Measurements from ENCODE around the gene RO60. TPM values are rescaled to one million over a fixed set of nuclear protein-coding genes. Genes with fewer than 3 reads are reported as not detected.
A peak's percentile ranks its signal among the peaks of the same experiment; 100 is the strongest.
"Not testable (repeated sequence)": the region's sequence is repeated elsewhere in the genome, so short reads cannot be mapped to it uniquely, and the experiment has no call there.

RO60 gene
- total RNA-seq, 4 donors from 2014 or later = 112 to 277 (median 168) TPM

DNA sequence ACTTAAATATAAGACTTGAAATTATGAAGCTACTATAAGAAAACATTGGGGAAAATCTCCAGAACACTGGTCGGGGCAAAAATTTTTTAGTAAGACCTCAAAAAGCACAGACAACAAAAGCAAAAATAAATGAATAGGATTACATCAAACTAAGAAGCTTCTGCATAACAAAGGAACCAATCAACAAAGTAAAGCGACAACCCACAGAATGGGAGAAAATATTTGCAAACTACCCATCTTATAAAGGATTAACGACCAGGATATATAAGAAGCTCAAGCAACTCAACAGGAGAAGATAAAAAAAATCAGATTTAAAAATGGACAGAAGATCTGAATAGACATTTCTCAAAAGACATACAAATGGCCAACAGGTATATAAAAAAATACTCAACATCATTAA lies 19.4 kb upstream of the RO60 start:
- TF ChIP-seq EP300 (IDR thresholded peaks at IDR 0.05) (no peak), CTCF (IDR thresholded peaks at IDR 0.05) (no peak), POLR2A (IDR thresholded peaks at IDR 0.05; ENCODE audit: low read depth) (no peak), POLR2AphosphoS5 (IDR thresholded peaks at IDR 0.05) (no peak)
- no peak for DNase-seq (ENCODE audit: extremely low spot score)
- intact Hi-C loops (cut with DNase I) = no loop called here
- Histone ChIP-seq H3K4me1 (no peaks in the 10 kb centered on the region), H3K4me3 (no peak overlapping the region), H3K27ac (replicated peaks in 1 of 4) (no peak overlapping the region), H3K36me3 (peaks cover 0 to 18% (median 7%) of the 10 kb centered on the region in 4 donors), H3K9me3 (no peaks in the 10 kb centered on the region), H3K27me3 (no peaks in the 10 kb centered on the region)
- 90% methylated on average over 3 of the region's 3 CpGs for WGBS

- Histone ChIP-seq H3K27ac (replicated peaks in 1 of 4) (no peak overlapping the region), H3K4me1 (no peaks in the 10 kb centered on the region), H3K9me3 (no peaks in the 10 kb centered on the region), H3K27me3 (no peaks in the 10 kb centered on the region), H3K36me3 (peaks cover 0 to 28% (median 13%) of the 10 kb centered on the region in 4 donors), H3K4me3 (no peak overlapping the region)
- TF ChIP-seq CTCF (IDR thresholded peaks at IDR 0.05) (no peak), POLR2A (IDR thresholded peaks at IDR 0.05; ENCODE audit: low read depth) (no peak), POLR2AphosphoS5 (IDR thresholded peaks at IDR 0.05) (no peak), EP300 (IDR thresholded peaks at IDR 0.05) (no peak)
- WGBS = 83% methylated on average over 1 of the region's 1 CpG
- no peak for DNase-seq (ENCODE audit: extremely low spot score)
- intact Hi-C loops (cut with DNase I) = no loop called here
Observed at GRCh38 chr1:193042766-193043691, 16.4 kb upstream of the RO60 start.

GRCh38 chr1:193048913-193049312 lies 10.5 kb upstream of the RO60 start:
- H3K4me1 ChIP-seq; H3K9me3 ChIP-seq; DNase-seq (ENCODE audit: extremely low spot score); H3K4me3 ChIP-seq; H3K27ac ChIP-seq (replicated peaks in 1 of 4); H3K27me3 ChIP-seq; intact Hi-C loops (cut with DNase I): not testable (repeated sequence)
- 94% methylated on average over 5 of the region's 5 CpGs for WGBS
- H3K36me3 ChIP-seq = peaks cover 0 to 44% (median 31%) of the 10 kb centered on the region in 4 donors

DNA sequence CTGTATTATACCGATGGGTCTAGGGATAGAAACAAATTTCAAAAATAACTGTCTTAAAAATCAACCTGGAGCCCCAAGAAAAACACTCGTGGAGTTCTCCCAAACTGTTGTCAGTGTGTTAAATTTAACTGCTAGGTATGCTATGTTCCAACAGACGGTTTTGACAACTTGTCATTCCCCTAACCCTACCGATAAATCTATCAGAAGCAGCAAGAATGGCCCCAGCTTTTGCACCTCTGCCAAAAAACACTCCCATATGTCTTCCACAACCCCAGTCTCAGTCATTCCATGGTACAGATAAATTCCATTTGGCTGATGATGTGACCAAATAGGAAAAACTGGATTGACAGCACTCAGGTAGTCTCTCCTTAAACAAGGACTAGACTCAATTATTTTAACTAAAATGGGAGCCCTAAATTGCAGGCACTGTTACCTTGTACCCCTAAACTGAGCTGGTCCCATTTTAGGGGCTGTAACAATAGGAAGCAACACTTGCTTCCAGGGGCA lies 5.2 kb upstream of the RO60 start:
- no peak overlapping the region for H3K4me3 ChIP-seq
- H3K9me3 ChIP-seq = no peaks in the 10 kb centered on the region
- H3K36me3 ChIP-seq = peaks cover 0 to 20% (median 15%) of the 10 kb centered on the region in 4 donors
- H3K4me1 ChIP-seq = peaks cover 11 to 19% (median 18%) of the 10 kb centered on the region in 4 donors
- intact Hi-C loops (cut with DNase I) = no loop called here
- TF ChIP-seq EP300 (IDR thresholded peaks at IDR 0.05) = no peak
- TF ChIP-seq POLR2A (IDR thresholded peaks at IDR 0.05; ENCODE audit: low read depth) = no peak
- no peak for TF ChIP-seq POLR2AphosphoS5 (IDR thresholded peaks at IDR 0.05)
- TF ChIP-seq CTCF (IDR thresholded peaks at IDR 0.05) = no peak
- H3K27me3 ChIP-seq = no peaks in the 10 kb centered on the region
- WGBS = 85% methylated on average over 4 of the region's 4 CpGs
- no peak for DNase-seq (ENCODE audit: extremely low spot score)
- H3K27ac ChIP-seq (replicated peaks in 1 of 4) = no peak overlapping the region

- no peak for DNase-seq (ENCODE audit: extremely low spot score)
- H3K27ac ChIP-seq (replicated peaks in 1 of 4) = peak overlapping the region; percentile 97 to 98 (median 98)
- WGBS = under 1% methylated on average over 29 of the region's 37 CpGs
- intact Hi-C loops (cut with DNase I) = loop anchor here (2.0 kb wide), 1 partner anchor 62 kb away; no protein-coding TSS in a partner anchor
- no peaks in the 10 kb centered on the region for H3K36me3 ChIP-seq
- TF ChIP-seq POLR2A (IDR thresholded peaks at IDR 0.05; ENCODE audit: low read depth) (no peak), CTCF (IDR thresholded peaks at IDR 0.05) (no peak), EP300 (IDR thresholded peaks at IDR 0.05) (no peak), POLR2AphosphoS5 (IDR thresholded peaks at IDR 0.05) (peak in 1 of 2 donors; percentile 9)
- peaks cover 26 to 50% (median 44%) of the 10 kb centered on the region in 4 donors for H3K4me1 ChIP-seq
- H3K4me3 ChIP-seq = peak overlapping the region; percentile 73 to 87 (median 84)
- H3K9me3 ChIP-seq = no peaks in the 10 kb centered on the region
- H3K27me3 ChIP-seq = no peaks in the 10 kb centered on the region
Observed at GRCh38 chr1:193058529-193059281, 707 bp upstream of the RO60 start.
